AG09319 (cell line): ENCODE measurements around the gene CCDC69.
A peak's percentile ranks its signal among the peaks of the same experiment; 100 is the strongest.
"Not testable (repeated sequence)": the region's sequence is repeated elsewhere in the genome, so short reads cannot be mapped to it uniquely, and the experiment has no call there.

Source experiments
- DNase-seq: peaks from one replicate; pipeline ENCODE4 v3.0.0-alpha.2; 2010; ENCODE audit warnings: low read depth; ENCODE audit errors: extremely low read depth
- CTCF ChIP-seq: IDR thresholded peaks from 2 replicates; pipeline ENCODE4 v1.5.1; 2011; ENCODE audit warnings: low read depth, mild to moderate bottlenecking, inconsistent platforms, low read length, moderate library complexity

Gene CCDC69

GRCh38 chr5:151200913-151201595 is 22.8 kb downstream of the CCDC69 start:
- no peak for DNase-seq

GRCh38 chr5:151199581-151200185 is 24.2 kb downstream of the CCDC69 start:
- TF ChIP-seq CTCF, result no peak
- DNase-seq, result no peak

More at GRCh38 chr5:151200913-151201595, 22.8 kb downstream of the CCDC69 start:
- no peak for TF ChIP-seq CTCF

- no peak for TF ChIP-seq CTCF
- DNase-seq, result no peak
Observed at GRCh38 chr5:151198861-151199260, 25.0 kb downstream of the CCDC69 start.

- not testable (repeated sequence) for DNase-seq
Observed at GRCh38 chr5:151197291-151197600, 26.6 kb downstream of the CCDC69 start.

GRCh38 chr5:151196556-151197290 is 27.2 kb downstream of the CCDC69 start:
- DNase-seq, result no peak
- TF ChIP-seq CTCF, result no peak

- TF ChIP-seq CTCF, result no peak
- DNase-seq, result peak; percentile 44
Observed at GRCh38 chr5:151195622-151196021, 28.3 kb downstream of the CCDC69 start.

GRCh38 chr5:151192626-151193025 is 31.3 kb downstream of the CCDC69 start:
- no peak for TF ChIP-seq CTCF
- DNase-seq, result no peak
